GM10248 (cell line): ENCODE results near the gene ELAVL1.

Source experiments
- CTCF ChIA-PET: fragments of 300-600 bp; sonication (Branson Sonifier 250); formaldehyde crosslinking; extraction: SDS; loops from one replicate; lab custom pipeline; 2021; ENCODE audit warnings: antibody characterized with exemption; lab: Yijun Ruan, JAX
- POLR2A ChIA-PET: fragments of 350-650 bp; sonication (Branson Sonifier 250); formaldehyde crosslinking; extraction: SDS; loops from one replicate; lab custom pipeline; 2020; ENCODE audit warnings: antibody characterized with exemption; lab: Yijun Ruan, JAX
- DNase-seq: peaks from one replicate; pipeline ENCODE4 v3.0.0; 2012; ENCODE audit errors: extremely low spot score
- TF ChIP-seq, protein P1 (sequence below): IDR thresholded peaks from 2 replicates; pipeline ENCODE4 v1.5.1; 2012; ENCODE audit warnings: mild to moderate bottlenecking, low read depth; ENCODE audit errors: extremely low read depth, missing control alignments, control extremely low read depth

Gene ELAVL1

DNA sequence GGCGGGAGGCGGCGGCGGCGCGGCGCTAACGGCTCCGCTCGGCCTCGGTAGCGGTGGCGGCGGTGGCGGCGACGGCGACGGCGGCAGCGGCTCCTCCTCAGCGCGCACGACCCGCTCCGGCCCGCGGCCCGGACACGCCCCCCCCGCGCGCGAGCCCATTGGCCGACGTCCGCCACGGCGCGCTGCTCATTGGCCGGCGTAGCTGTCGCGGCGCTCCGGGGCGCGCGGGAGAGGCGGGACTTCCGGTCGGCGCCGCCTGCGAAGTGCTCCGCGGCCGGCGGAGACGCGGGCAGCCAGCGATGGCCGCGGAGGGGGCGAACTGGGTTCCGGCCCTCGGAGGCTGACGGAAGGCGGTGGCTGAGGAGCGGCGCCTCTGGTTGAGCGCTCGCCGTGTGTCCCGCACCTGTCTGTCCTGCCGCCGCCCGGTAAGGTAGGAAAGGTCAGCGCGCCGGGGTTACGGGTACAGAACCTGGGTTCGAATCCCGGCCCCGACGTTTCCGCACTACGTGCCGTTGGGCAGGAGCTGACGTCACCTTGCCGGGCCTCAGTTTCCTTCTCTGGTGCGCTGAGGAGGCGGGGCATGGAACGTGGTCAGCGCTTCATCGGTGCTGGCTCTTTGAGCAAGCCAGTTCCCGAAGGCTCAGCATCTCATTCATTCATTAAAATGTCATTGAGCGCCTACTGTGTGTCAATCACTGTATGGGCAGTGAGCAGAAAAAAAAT, at the start of gene ELAVL1:
ELAVL1 (minus strand) TSS at position 108 of the 723 bp plus-strand sequence. CDS start 13,826 bp downstream, outside the sequence.
- ChIA-PET CTCF (interaction anchor here (1.5 to 2.8 kb wide), 5 partner anchors 9 to 62 kb away, joined by 3 to 15 read pairs (median 6); partner anchors contain the start of gene TIMM44), POLR2A (interaction anchor here (0.6 kb wide), 1 partner anchor 181 kb away, joined by 3 read pairs; no protein-coding TSS in a partner anchor)
- peak; percentile 97 for DNase-seq
- TF ChIP-seq, protein P1, sequence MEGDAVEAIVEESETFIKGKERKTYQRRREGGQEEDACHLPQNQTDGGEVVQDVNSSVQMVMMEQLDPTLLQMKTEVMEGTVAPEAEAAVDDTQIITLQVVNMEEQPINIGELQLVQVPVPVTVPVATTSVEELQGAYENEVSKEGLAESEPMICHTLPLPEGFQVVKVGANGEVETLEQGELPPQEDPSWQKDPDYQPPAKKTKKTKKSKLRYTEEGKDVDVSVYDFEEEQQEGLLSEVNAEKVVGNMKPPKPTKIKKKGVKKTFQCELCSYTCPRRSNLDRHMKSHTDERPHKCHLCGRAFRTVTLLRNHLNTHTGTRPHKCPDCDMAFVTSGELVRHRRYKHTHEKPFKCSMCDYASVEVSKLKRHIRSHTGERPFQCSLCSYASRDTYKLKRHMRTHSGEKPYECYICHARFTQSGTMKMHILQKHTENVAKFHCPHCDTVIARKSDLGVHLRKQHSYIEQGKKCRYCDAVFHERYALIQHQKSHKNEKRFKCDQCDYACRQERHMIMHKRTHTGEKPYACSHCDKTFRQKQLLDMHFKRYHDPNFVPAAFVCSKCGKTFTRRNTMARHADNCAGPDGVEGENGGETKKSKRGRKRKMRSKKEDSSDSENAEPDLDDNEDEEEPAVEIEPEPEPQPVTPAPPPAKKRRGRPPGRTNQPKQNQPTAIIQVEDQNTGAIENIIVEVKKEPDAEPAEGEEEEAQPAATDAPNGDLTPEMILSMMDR, result no peak

- DNase-seq, result no peak
- ChIA-PET CTCF (no interaction called here), POLR2A (no interaction called here)
- TF ChIP-seq, protein P1, result no peak
Observed at GRCh38 chr19:8054169-8054568, 48.7 kb upstream of the ELAVL1 start.

DNA sequence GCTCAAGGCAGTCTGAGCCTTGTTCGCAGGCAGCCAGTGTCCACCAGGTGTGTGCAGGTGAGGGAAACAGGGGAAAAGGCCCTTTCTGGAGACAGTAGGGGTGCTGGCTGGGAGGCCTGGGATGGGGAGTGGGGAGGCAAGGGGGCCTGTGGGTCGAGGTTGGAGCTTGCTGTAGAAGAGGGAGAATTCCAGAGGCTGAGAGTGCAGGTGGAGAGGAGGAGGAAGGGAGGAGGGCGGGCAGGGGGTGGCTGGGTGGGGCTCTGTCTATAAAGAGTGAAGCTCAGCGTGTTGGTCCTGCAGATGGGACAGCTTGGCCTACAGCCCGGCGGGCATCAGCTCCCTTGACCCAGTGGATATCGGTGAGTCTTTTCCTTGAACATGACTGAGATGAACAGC, 47.0 kb upstream of the ELAVL1 start, which contains the start of gene CCL25:
CCL25 (plus strand) TSS at position 297 of the 396 bp plus-strand sequence. CDS start 290 bp downstream, outside the sequence.
- TF ChIP-seq, protein P1, result no peak
- DNase-seq, result no peak
- CTCF ChIA-PET, result interaction anchor here (2.4 kb wide), 1 partner anchor 108 kb away, joined by 7 read pairs; the partner anchor contains the start of gene TIMM44
- POLR2A ChIA-PET, result no interaction called here

DNA sequence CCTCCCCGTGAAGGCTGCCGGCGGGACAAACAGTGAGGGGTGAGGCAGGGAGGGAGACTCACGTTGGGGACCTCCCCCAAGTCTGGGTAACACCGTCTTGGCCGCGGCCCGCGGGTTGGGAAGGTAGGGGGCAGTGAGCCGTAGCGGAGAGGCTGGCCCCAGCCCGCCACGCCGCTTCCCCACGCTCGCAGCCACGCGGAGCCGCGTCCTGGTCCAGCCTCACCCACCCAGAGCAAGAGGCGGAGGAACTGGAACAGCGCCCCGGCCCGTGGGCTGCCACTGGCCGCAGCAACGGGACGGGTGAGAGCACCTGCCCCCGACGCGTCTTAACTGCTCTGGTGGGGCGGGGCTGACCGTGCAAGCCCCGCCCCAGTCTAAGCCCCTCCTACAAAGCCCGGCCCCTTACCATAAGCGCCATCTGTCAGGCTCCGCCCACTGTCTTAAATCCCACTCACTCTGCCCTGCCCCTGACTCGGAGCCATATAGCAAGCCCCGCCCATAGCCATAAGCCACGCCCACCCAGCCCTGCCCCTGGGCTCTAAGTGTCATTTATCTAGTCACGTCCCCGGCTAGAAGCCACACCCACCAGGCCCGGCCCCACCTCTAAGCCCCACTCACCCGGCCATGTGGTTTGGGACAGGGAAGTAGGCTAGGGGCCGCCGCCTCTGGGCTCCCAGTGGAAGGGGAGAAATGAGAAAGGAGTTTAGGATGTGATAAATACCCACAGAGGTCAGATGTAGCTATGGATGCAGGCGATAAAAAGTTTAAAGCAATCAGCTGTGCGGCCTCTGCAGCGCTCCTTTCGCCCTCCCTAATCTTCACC, 45.0 kb upstream of the ELAVL1 start:
- TF ChIP-seq, protein P1, result no peak
- CTCF ChIA-PET, result interaction anchor here (2.4 kb wide), 1 partner anchor 107 kb away, joined by 7 read pairs; the partner anchor contains the start of gene TIMM44
- POLR2A ChIA-PET, result no interaction called here
- peak; percentile 99 for DNase-seq

- no peak for DNase-seq
- TF ChIP-seq, protein P1, result no peak
- ChIA-PET CTCF (no interaction called here), POLR2A (no interaction called here)
Observed at GRCh38 chr19:8046569-8047165, 41.2 kb upstream of the ELAVL1 start.
